GM06990 (cell line): Measurements from ENCODE around the gene LRP1B.

Experiments used
- DNase-seq: peaks from one replicate; pipeline ENCODE4 v3.0.0-alpha.2; 2011; ENCODE audit not compliant: insufficient read length; ENCODE audit errors: extremely low read depth
- H3K27me3 ChIP-seq: replicated peaks from 2 replicates; pipeline ENCODE4 v1.6.0; 2011; ENCODE audit warnings: low read length; ENCODE audit not compliant: control insufficient read depth, insufficient read depth
- H3K36me3 ChIP-seq: 2 replicates; pipeline ENCODE4 v1.5.1; 2011; ENCODE audit warnings: low read length; ENCODE audit not compliant: control insufficient read depth, insufficient read depth
- H3K4me3 ChIP-seq: replicated peaks from 2 replicates; pipeline ENCODE4 v1.5.1; 2011; ENCODE audit warnings: low read depth, mild to moderate bottlenecking, control low read depth, low read length
- CTCF ChIP-seq: IDR thresholded peaks from 2 replicates; pipeline ENCODE4 v1.5.1; 2011; ENCODE audit warnings: low read length, control low read depth, mild to moderate bottlenecking, inconsistent platforms; ENCODE audit not compliant: insufficient read depth, poor library complexity, severe bottlenecking

The LRP1B gene

DNA sequence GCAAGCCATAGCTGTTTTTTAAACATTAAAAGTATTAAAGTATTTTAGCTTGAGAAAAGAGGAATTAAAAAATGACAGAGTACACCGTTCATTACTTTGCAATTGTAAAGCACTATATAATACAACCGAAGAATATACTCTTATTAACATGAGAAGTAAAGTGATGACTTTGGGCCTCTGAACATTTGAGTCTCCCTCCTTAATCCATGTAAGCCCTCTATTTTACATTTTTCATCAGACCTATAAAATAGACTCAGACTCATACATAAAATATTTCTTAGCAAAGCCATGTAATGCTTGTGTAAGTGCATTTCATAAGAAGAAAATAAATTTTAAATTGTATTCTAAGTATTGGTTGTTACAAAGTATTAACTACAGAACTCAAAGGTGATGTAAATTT is 198.6 kb downstream of the LRP1B start:
- TF ChIP-seq CTCF = no peak
- Histone ChIP-seq H3K36me3 (no peaks in the 10 kb centered on the region), H3K27me3 (no peaks in the 10 kb centered on the region), H3K4me3 (no peak overlapping the region)
- DNase-seq = no peak

GRCh38 chr2:141931797-141932196 is 199.0 kb downstream of the LRP1B start:
- H3K36me3 ChIP-seq = no peaks in the 10 kb centered on the region
- no peak overlapping the region for H3K4me3 ChIP-seq
- no peak for DNase-seq
- no peak for TF ChIP-seq CTCF
- H3K27me3 ChIP-seq = no peaks in the 10 kb centered on the region

DNA sequence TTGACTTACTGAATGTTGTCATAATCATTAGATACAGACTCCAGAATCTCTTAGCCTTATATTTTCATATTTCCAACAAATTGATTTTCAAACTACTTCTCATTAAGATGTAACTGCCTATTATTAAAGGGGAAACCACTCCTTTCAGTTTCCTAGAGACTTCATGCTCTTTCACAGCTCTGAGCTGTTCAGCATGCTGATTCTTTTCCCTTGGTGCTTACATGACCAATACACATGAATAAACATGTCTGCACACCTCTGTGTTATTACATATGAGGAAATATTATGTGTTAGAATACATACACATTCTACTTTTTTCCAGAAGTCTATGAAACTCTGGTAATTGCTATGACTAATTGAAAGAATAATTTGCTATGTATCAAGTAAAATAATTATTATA is 200.0 kb downstream of the LRP1B start:
- no peak for DNase-seq
- TF ChIP-seq CTCF = no peak
- Histone ChIP-seq H3K36me3 (no peaks in the 10 kb centered on the region), H3K4me3 (no peak overlapping the region), H3K27me3 (no peaks in the 10 kb centered on the region)

DNA sequence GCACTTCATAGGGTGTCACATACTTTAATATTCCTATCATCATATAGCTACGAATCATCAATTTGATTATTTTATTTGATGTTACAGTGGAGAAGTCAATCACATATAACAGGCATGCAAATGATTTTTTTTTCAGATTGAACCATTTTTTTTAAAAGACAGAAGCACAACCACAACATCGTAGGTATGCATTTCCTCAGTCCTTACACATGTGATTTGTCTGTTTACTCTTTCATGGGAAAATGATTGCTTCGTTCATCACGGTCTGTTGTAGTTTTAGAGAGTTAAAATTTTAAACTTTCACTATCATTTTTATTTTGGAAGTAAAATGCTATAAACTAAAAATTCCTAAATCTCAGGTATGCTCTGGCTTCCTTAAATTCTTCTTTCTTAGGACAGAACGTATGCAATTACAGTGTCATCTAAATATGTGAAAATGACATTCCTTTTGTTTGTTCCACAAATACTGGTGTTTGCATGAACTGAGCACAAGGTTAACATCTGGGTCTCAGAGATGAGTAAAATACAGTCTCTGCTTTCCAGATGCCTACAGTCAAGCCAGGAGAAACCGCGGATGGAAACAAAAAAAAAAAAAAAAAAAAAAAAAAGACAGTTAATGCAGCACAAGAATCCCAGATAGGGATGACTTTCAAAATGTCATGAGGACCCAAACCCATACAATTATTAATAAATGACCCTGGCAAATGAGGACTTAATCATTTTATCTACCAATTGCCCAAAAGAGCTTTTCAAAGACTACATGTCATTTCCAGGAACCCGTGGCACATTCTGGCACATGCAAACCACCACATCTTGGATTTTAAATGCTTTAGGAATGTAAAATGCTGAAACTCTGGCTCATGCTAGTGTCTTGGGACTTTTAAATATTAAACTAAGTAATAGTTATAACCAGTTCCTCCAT is 201.2 kb downstream of the LRP1B start:
- H3K36me3 ChIP-seq = no peaks in the 10 kb centered on the region
- no peak for DNase-seq
- TF ChIP-seq CTCF = no peak
- H3K27me3 ChIP-seq = no peaks in the 10 kb centered on the region
- H3K4me3 ChIP-seq = no peak overlapping the region

GRCh38 chr2:141928476-141928875 is 202.3 kb downstream of the LRP1B start:
- H3K4me3 ChIP-seq = no peak overlapping the region
- no peaks in the 10 kb centered on the region; the same call in 1 of the 2 replicates for H3K27me3 ChIP-seq
- no peak for TF ChIP-seq CTCF
- DNase-seq = no peak
- H3K36me3 ChIP-seq = no peaks in the 10 kb centered on the region
